ENCODE results near the gene SLC37A3.

The SLC37A3 gene

DNA sequence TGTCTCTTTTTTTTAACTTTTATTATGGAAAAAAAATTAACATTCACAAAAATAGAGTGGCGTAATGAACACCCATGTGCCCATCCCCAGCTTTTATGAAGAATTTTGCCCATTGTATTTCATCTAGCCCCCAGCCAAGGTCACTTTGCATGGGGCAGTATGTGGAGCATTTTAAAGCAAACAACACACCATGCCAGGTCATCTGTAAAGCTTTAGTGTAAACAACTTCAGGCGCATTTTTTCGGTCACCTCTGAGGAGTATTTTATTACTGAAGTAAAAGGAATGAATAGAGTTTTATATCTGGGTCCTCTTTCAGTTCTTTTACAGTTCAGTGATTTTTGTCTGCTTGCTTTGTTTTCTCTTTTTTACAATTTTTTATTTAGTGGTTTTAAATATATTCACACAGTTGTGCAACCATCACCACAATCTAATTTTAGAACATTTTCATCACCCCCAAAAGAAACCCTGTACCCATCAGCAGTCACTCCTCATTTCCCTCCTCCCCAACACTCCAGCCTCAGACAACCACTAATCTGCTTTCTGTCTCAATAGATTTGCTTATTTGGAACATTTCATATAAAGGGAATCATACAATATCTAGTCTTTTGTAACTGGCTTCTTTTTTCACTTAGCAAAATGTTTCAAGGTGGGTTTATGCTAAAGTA, 87.9 kb downstream of the SLC37A3 start:
- DNase-seq, result no peak

DNA sequence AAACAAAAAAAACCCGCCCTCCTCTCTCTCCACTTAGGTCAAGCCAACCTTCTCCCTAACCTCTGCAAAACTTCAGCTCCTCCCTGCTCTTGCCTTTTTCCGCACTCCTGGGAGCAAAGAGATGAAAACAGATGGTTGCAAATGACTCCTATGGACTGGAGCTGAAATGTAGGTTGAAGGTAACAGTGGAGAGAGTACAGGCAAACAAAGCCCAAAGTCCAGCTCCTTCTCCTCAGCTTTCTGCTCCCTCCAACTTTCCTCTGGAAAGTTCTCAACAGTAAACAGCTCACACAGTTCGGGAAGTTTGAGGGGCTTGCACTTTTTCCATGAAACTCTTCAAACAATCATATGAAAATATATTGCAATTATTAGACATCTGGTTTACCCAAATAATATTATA, 90.3 kb downstream of the SLC37A3 start:
- no peak for DNase-seq

DNA sequence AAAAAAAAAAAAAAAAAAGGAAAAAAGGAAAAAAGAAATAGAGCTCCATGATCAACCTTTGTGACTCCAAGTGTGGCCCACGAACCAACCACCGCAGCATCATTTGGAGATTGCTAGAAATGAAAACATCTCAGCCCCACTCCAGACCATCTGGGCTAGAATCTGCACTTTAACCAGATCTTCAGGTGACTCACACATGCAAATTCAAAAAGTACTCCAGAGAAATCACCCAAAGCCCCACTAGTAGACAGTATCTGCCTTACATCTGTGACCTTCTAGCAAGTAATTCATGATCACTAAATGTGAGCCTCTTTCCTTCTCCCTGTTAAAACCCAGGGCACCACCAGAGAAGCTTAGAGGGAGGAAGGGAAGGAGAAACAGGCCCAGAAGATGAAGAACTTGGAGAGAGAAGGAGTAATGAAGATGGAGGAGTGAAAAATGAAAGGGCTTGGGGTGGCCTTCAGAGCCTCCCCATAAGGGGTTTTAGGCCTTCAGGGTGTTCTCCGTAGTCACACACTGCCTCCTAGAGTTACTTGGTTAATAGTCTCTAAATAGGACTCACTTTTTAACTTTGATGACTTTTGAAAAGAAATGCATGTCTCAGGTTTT, 94.0 kb downstream of the SLC37A3 start:
- peak; percentile 3 for DNase-seq

DNA sequence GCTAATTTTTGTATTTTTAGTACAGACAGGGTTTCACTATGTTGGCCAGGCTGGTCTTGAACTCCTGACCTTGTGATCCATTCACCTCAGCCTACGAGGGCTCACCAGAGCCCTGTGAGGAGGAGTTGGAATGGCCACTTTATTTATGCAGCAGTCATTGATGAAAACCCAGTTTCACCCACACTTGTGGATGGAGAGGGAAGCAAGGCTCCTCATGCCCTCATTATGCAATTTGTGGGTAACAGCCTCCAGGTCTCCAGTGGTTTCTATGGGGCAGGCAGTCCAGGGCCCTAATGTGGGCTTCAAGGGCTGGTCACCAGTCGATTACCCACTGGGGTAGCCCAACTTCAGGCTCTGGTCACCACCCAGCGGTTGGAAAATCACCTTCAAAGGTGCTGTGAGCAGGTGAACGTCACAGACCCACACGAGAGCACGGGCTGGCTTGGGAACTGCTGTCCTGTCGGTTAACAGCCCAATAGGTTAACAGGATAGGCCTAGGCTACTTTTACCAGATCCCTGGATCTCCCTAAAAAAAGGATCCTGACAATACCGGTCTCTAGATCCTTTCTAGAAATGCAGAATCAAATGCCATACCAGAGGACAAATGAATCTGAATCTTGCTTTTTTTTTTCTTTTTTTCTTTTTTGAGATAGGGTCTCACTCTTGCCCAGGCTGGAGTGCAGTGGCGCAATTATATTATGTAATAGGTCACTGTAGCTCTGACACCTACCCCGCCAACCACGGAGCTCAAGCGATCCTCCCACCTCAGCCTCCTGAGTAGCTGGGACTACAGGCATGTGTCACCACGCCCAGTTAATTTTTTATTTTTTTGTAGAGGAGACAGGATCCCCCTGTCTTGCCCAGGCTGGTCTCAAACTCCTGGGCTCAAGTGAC, 97.8 kb downstream of the SLC37A3 start:
- no peak for DNase-seq

DNA sequence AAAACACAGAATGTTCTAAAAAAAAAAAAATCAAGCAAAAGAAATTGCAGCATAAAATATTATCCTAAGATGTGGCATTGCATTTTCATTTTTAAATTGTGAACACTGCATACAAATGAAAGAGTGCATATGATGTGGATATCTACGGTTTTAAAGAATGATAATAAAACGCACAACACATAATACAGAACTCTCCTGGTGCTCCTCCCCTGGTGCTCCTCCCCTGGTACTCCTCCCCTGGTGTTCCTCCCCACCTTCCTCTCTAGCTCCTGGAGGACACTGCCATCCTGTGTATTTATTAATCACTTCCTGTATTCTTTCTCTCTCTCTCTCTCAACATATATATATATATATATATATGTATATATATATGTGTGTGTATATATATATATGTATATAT, 100.1 kb downstream of the SLC37A3 start:
- no peak for DNase-seq

DNA sequence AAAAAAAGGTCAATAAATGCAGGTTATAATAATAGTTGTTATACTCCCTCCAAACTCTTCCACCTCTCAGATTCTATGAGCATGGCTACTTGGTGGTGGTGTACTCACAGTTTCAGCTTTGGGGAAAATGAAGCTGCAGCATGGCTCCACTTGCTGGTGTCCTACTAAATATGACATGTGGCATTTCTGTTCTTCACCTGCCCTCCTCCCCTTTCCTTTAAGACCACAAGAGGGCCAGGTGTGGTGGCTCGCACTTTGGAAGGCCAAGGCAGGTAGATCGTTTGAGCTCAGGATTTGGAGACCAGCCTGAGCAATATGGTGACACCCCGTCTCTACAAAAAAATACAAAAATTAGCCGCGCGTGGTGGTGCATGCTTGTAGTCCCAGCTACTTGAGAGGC, 101.1 kb downstream of the SLC37A3 start:
- no peak for DNase-seq

DNA sequence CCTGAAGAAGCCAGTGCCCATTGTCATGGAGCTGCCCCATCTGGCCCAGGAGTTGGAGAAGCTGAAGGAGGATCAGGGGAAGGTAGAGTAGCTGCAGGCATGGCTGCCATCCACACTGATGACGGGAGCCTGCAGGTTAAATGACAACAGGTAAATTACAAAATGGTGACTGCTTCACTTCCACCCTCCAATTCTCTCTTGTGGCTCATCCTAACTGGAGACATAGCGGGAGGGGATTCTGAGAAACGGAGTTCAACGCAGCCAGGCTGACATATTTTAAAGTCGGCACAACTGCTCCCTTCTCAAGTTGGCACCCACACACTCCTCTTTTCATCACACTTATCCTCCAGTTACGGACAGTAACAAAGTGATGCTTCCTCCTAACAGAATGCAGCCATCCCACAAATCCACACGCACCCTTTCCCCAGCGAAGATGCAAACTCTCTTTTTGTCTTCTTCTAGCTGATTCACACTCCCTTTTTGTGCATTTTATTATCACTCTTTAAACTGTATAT, 103.0 kb downstream of the SLC37A3 start:
- DNase-seq, result no peak

DNA sequence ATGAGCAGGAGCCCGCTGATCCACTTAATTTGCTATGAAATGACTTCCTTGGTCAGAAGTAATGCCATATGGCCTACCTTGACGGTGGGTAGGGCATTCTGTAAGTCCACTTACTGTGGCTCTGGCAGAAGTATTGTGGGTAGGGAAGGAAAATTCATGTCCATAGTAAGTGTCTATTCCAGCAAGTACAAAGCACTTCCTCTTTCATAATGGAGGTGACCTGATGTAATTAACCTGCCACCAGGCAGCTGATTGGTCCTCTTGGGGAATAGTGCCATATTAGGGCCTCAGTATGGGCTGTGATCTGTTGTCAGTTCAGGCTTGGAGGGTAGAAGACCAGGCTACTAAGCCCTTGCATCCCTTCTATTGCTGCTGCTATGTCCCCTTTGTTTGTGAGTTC, 103.9 kb downstream of the SLC37A3 start:
- no peak for DNase-seq

DNA sequence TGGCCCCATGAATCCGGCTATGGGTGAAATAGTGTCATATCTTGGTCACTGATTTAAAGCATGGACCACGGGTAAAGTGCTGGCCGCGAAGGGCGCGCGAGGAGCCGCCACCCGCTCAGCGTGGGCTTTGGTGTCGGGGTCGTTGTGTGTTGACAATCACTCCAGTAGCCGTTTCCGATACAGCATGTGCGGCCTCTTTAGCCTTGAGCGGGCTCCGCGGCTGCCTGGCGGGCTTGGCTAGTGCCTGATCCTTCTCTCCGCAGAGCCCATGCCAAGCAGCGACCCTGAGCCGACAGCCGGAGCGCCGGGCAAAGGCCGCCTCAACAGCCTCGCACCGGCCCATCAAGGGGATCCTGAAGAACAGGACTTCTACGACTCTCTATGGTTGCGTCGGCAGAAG, 105.9 kb downstream of the SLC37A3 start:
- DNase-seq, result no peak

DNA sequence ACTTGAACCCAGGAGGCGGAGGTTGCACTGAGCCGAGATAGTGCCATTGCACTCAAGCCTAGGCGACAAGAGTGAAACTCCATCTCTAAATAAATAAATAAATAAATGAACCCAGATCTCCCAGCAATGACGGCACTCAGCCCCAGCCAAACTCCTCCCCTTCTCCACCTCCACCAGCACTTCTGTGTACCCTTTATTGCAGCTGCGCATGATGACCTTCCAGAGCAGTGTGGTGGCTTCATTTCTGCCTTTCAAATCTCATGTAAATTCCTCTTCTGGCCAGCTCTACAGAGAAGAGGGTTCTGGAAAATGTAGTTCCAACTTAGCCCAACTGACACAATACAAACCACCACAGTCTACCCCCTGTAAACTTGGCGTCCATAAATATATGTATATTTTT, 108.5 kb downstream of the SLC37A3 start:
- no peak for DNase-seq

DNA sequence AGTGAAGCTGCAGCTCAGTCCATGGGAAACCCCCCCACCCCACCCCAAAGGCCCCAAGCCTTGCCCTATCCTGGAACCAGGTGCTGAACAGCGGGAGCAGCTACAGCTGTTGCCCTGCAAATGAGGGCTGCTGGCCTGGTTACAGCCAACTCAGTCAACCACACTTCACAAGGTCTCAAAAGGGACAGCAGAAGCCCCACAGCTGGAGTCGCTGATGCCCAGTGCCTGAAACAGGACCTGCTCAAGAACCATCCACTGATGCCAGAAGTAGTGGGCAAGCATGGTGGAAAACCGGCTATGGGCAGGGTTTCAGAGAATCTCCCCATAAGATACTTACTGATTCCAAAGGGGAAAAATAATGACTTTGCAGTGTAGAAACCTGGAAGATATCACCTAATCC, 110.3 kb downstream of the SLC37A3 start:
- DNase-seq, result no peak

DNA sequence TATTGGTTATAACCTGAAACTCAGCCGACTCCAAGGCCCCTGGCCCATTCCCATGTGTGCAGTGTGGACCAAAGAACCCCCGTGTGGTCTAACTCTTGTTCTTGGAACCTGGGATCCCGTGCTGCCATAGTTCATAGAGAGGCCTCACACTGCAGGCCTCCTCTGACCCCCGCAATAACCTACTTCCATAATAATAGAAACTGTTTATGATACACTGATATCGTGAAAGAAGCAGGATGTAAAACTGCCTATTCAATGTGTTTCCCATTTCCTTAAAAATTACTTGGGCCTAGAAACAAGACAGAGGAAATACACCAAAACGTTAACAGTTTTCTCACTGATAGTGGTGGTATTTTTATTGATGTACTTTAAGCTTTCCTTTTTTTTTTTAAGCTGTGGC, 112.4 kb downstream of the SLC37A3 start:
- DNase-seq, result no peak

DNA sequence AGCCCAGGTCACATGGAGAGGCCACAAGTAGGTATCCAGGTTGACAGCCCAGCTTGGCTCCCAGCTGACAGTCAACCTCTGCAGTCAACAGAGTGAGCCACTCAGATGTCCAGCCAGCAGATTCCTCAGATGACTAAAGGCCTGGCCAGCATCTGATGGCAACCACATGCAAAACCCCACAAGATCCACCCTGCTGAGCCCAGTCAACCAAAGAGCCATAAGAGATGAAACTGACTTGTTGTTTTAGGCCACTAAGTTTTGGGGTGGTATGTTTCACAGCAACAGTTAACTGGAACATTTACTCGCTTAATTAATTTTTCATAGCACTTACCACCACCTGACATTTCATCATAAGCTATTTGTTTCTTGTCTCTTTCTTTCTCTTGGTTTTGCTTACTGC, 114.3 kb downstream of the SLC37A3 start:
- DNase-seq, result no peak

All from NCI-H1436 (cell line).